ENCODE results near the gene DMXL1.

DMXL1 gene

GRCh38 chr5:119275601-119276173 lies 204.8 kb downstream of the DMXL1 start:
- Histone ChIP-seq H2AFZ (ENCODE audit: low read length) (no peak overlapping the region), H3K9me2 (ENCODE audit: low read depth, low read length) (no peaks in the 10 kb centered on the region), H3K4me2 (ENCODE audit: low read length) (peak overlapping the region; percentile 93), H3K4me3 (ENCODE audit: low read depth, low read length, poor library complexity, severe bottlenecking) (peak overlapping the region; percentile 99), H4K20me1 (ENCODE audit: insufficient read depth, low read length) (no peaks in the 10 kb centered on the region), H3K27me3 (ENCODE audit: insufficient read depth, low read length) (no peaks in the 10 kb centered on the region), H3K9me3 (ENCODE audit: low read length) (no peaks in the 10 kb centered on the region), H3K79me2 (ENCODE audit: insufficient read depth, low read length) (peaks cover 58% of the 10 kb centered on the region), H3K4me1 (ENCODE audit: insufficient read depth, low read length, severe bottlenecking) (peaks cover 100% of the 10 kb centered on the region), H3K36me3 (ENCODE audit: insufficient read depth, low read length) (peaks cover 4% of the 10 kb centered on the region; the same call in 1 of the 2 replicates), H3K27ac (ENCODE audit: low read depth, low read length, poor library complexity, severe bottlenecking) (peak overlapping the region; percentile 99), H3K9ac (ENCODE audit: low read length) (peak overlapping the region; percentile 99), H3F3A (ENCODE audit: insufficient read depth, low read length) (peaks cover 20% of the 10 kb centered on the region)
- no peak for TF ChIP-seq EZH2 (IDR thresholded peaks at IDR 0.05; ENCODE audit: borderline replicate concordance, low read length)
- no peak for TF ChIP-seq CTCF (IDR thresholded peaks at IDR 0.05; ENCODE audit: low read length)

- Histone ChIP-seq H3F3A (ENCODE audit: insufficient read depth, low read length) (peaks cover 20% of the 10 kb centered on the region), H4K20me1 (ENCODE audit: insufficient read depth, low read length) (no peaks in the 10 kb centered on the region), H2AFZ (ENCODE audit: low read length) (no peak overlapping the region), H3K9me2 (ENCODE audit: low read depth, low read length) (no peaks in the 10 kb centered on the region), H3K4me1 (ENCODE audit: insufficient read depth, low read length, severe bottlenecking) (peaks cover 95% of the 10 kb centered on the region), H3K4me3 (ENCODE audit: low read depth, low read length, poor library complexity, severe bottlenecking) (peak overlapping the region; percentile 99), H3K36me3 (ENCODE audit: insufficient read depth, low read length) (peaks cover 8% of the 10 kb centered on the region; the same call in 1 of the 2 replicates), H3K9ac (ENCODE audit: low read length) (peak overlapping the region; percentile 99), H3K4me2 (ENCODE audit: low read length) (peak overlapping the region; percentile 93), H3K79me2 (ENCODE audit: insufficient read depth, low read length) (peaks cover 57% of the 10 kb centered on the region), H3K9me3 (ENCODE audit: low read length) (no peaks in the 10 kb centered on the region), H3K27ac (ENCODE audit: low read depth, low read length, poor library complexity, severe bottlenecking) (peak overlapping the region; percentile 99), H3K27me3 (ENCODE audit: insufficient read depth, low read length) (no peaks in the 10 kb centered on the region)
- TF ChIP-seq EZH2 (IDR thresholded peaks at IDR 0.05; ENCODE audit: borderline replicate concordance, low read length) (no peak), CTCF (IDR thresholded peaks at IDR 0.05; ENCODE audit: low read length) (no peak)
These were observed 206.1 kb downstream of the DMXL1 start for GRCh38 chr5:119276978-119277377.

- Histone ChIP-seq H3K9ac (ENCODE audit: low read length) (no peak overlapping the region), H3F3A (ENCODE audit: insufficient read depth, low read length) (peaks cover 20% of the 10 kb centered on the region), H3K27me3 (ENCODE audit: insufficient read depth, low read length) (no peaks in the 10 kb centered on the region), H3K4me3 (ENCODE audit: low read depth, low read length, poor library complexity, severe bottlenecking) (no peak overlapping the region), H3K27ac (ENCODE audit: low read depth, low read length, poor library complexity, severe bottlenecking) (peak overlapping the region; percentile 33), H3K36me3 (ENCODE audit: insufficient read depth, low read length) (peaks cover 18% of the 10 kb centered on the region; the same call in 1 of the 2 replicates), H4K20me1 (ENCODE audit: insufficient read depth, low read length) (no peaks in the 10 kb centered on the region), H2AFZ (ENCODE audit: low read length) (no peak overlapping the region), H3K9me3 (ENCODE audit: low read length) (no peaks in the 10 kb centered on the region), H3K4me2 (ENCODE audit: low read length) (peak overlapping the region; percentile 93), H3K9me2 (ENCODE audit: low read depth, low read length) (no peaks in the 10 kb centered on the region), H3K4me1 (ENCODE audit: insufficient read depth, low read length, severe bottlenecking) (peaks cover 95% of the 10 kb centered on the region), H3K79me2 (ENCODE audit: insufficient read depth, low read length) (peaks cover 68% of the 10 kb centered on the region)
- TF ChIP-seq EZH2 (IDR thresholded peaks at IDR 0.05; ENCODE audit: borderline replicate concordance, low read length) (no peak), CTCF (IDR thresholded peaks at IDR 0.05; ENCODE audit: low read length) (no peak)
These were observed 208.2 kb downstream of the DMXL1 start for GRCh38 chr5:119279093-119279492.
